Trophoblast cell (in vitro differentiated cells and primary cell): Measurements from ENCODE around the gene SF3A2. TPM values are rescaled to one million over a fixed set of nuclear protein-coding genes. Genes with fewer than 3 reads are reported as not detected.

Experiments
- DNase-seq, 2 donors: peaks; one replicate each; pipeline ENCODE4 v3.0.0-alpha.2; 2016
- H2AFZ ChIP-seq: 2 replicates; pipeline ENCODE4 v1.6.1; 2013; ENCODE audit warnings: low read length, moderate library complexity, mild to moderate bottlenecking; ENCODE audit not compliant: insufficient read depth, poor library complexity
- H2AK5ac ChIP-seq: 2 replicates; pipeline ENCODE4 v1.6.1; 2013; ENCODE audit warnings: mild to moderate bottlenecking, low read length
- H2BK120ac ChIP-seq: 2 replicates; pipeline ENCODE4 v1.6.1; 2013; ENCODE audit warnings: low read length, mild to moderate bottlenecking, moderate library complexity; ENCODE audit not compliant: insufficient read depth, poor library complexity
- H2BK12ac ChIP-seq: 2 replicates; pipeline ENCODE4 v1.6.1; 2013; ENCODE audit warnings: mild to moderate bottlenecking, low read length, moderate library complexity
- H2BK5ac ChIP-seq: 2 replicates; pipeline ENCODE4 v1.6.1; 2013; ENCODE audit warnings: low read length, low read depth, moderate library complexity, mild to moderate bottlenecking; ENCODE audit not compliant: poor library complexity
- H3K14ac ChIP-seq: 2 replicates; pipeline ENCODE4 v1.6.1; 2013; ENCODE audit warnings: mild to moderate bottlenecking, low read length
- H3K18ac ChIP-seq: 2 replicates; pipeline ENCODE4 v1.6.1; 2013; ENCODE audit warnings: mild to moderate bottlenecking, low read length
- H3K23ac ChIP-seq: 2 replicates; pipeline ENCODE4 v1.6.1; 2013; ENCODE audit warnings: low read length
- H3K27ac ChIP-seq: 2 replicates; pipeline ENCODE4 v1.5.1; 2013; ENCODE audit warnings: low read depth, mild to moderate bottlenecking, inconsistent platforms, low read length, moderate library complexity
- H3K27me3 ChIP-seq: 2 replicates; pipeline ENCODE4 v1.6.1; 2013; ENCODE audit warnings: inconsistent platforms, mild to moderate bottlenecking, low read length, moderate library complexity; ENCODE audit not compliant: insufficient read depth
- H3K36me3 ChIP-seq, 2 experiments: 1 replicate in 1 of 2; 2 replicates in 1 of 2; pipeline ENCODE4 v1.6.1; 2013; ENCODE audit warnings: low read length in 2 of 2, mild to moderate bottlenecking in 2 of 2, moderate library complexity in 1 of 2; ENCODE audit not compliant: insufficient read depth in 2 of 2, control insufficient read depth in 1 of 2
- H3K4ac ChIP-seq: 2 replicates; pipeline ENCODE4 v1.6.1; 2013; ENCODE audit warnings: low read depth, mild to moderate bottlenecking, low read length, moderate library complexity
- H3K4me1 ChIP-seq, 2 experiments: 1 replicate in 1 of 2; 2 replicates in 1 of 2; pipeline ENCODE4 v1.6.1; 2013; ENCODE audit warnings: low read length in 2 of 2, mild to moderate bottlenecking in 2 of 2, moderate library complexity in 1 of 2; ENCODE audit not compliant: insufficient read depth in 2 of 2, control insufficient read depth in 1 of 2
- H3K4me2 ChIP-seq: 2 replicates; pipeline ENCODE4 v1.6.1; 2013; ENCODE audit warnings: inconsistent platforms, mild to moderate bottlenecking, low read length, moderate library complexity
- H3K4me3 ChIP-seq: 2 replicates; pipeline ENCODE4 v1.5.1; 2013; ENCODE audit warnings: mild to moderate bottlenecking, low read depth, low read length, inconsistent platforms
- H3K79me1 ChIP-seq: one replicate; pipeline ENCODE4 v1.6.1; 2013; ENCODE audit warnings: low read length
- H3K79me2 ChIP-seq: 2 replicates; pipeline ENCODE4 v1.6.1; 2013; ENCODE audit warnings: low read length, mild to moderate bottlenecking; ENCODE audit not compliant: control insufficient read depth, insufficient read depth, poor library complexity
- H3K9ac ChIP-seq: 2 replicates; pipeline ENCODE4 v1.6.1; 2013; ENCODE audit warnings: mild to moderate bottlenecking, low read length
- H3K9me3 ChIP-seq: 2 replicates; pipeline ENCODE4 v1.6.1; 2013; ENCODE audit warnings: low read depth, mild to moderate bottlenecking, control low read depth, inconsistent platforms, low read length; ENCODE audit not compliant: insufficient read depth
- H4K12ac ChIP-seq: 2 replicates; pipeline ENCODE4 v1.6.1; 2013; ENCODE audit warnings: low read depth, mild to moderate bottlenecking, low read length, moderate library complexity
- H4K8ac ChIP-seq: 2 replicates; pipeline ENCODE4 v1.6.1; 2013; ENCODE audit warnings: low read depth, mild to moderate bottlenecking, low read length, moderate library complexity
- H4K91ac ChIP-seq: one replicate; pipeline ENCODE4 v1.6.1; 2013; ENCODE audit warnings: low read depth, mild to moderate bottlenecking, low read length, moderate library complexity
- WGBS: extraction: QIAGEN DNeasy Blood & Tissue Kit; methylation state at CpG from one replicate; pipeline ENCODE4 v1.1.7; 2013; ENCODE audit warnings: missing lambda C conversion rate; ENCODE audit not compliant: insufficient read length, insufficient coverage; ENCODE audit errors: extremely low coverage; 5-methylcytosine and 5-hydroxymethylcytosine counted together
- polyA plus RNA-seq: library from polyadenylated mRNA; stranded (reverse); fragments of 200-250 nt; gene quantifications from 2 replicates; pipeline ENCODE4 v1.2.3, GENCODE V29; 2013

The SF3A2 gene, protein sequence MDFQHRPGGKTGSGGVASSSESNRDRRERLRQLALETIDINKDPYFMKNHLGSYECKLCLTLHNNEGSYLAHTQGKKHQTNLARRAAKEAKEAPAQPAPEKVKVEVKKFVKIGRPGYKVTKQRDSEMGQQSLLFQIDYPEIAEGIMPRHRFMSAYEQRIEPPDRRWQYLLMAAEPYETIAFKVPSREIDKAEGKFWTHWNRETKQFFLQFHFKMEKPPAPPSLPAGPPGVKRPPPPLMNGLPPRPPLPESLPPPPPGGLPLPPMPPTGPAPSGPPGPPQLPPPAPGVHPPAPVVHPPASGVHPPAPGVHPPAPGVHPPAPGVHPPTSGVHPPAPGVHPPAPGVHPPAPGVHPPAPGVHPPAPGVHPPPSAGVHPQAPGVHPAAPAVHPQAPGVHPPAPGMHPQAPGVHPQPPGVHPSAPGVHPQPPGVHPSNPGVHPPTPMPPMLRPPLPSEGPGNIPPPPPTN
- polyA plus RNA-seq, result 90.1 and 94.1 TPM in 2 replicates

- H3K4ac ChIP-seq, result peak within 1 kb of the TSS; percentile 99
- H4K8ac ChIP-seq, result peak within 1 kb of the TSS; percentile 99
- no CpG with 5 or more reads among the region's 80 CpGs for WGBS
- H3K4me1 ChIP-seq, result peaks cover 12 to 15% of the 10 kb centered on the region in 2 experiments
- peaks cover 34 to 44% of the 10 kb centered on the region in 2 experiments for H3K36me3 ChIP-seq
- H3K9ac ChIP-seq, result peak within 1 kb of the TSS; percentile 96
- H3K9me3 ChIP-seq, result peaks cover 4% of the 10 kb centered on the region
- peak within 1 kb of the TSS; percentile 94 for H2BK5ac ChIP-seq
- H2AK5ac ChIP-seq, result peak within 1 kb of the TSS; percentile 97
- H3K14ac ChIP-seq, result peak within 1 kb of the TSS; percentile 99
- peak within 1 kb of the TSS; percentile 97 for H3K27ac ChIP-seq
- H3K23ac ChIP-seq, result no peak within 1 kb of the TSS
- peak within 1 kb of the TSS; percentile 88 for H4K91ac ChIP-seq
- peak within 1 kb of the TSS; percentile 96 for H2AFZ ChIP-seq
- H3K79me1 ChIP-seq, result peaks cover 16% of the 10 kb centered on the region
- DNase-seq, result peak; percentile 97 to 99
- H3K4me3 ChIP-seq, result peak within 1 kb of the TSS; percentile 94
- H3K27me3 ChIP-seq, result no peaks in the 10 kb centered on the region
- peak within 1 kb of the TSS; percentile 9 for H2BK12ac ChIP-seq
- H3K79me2 ChIP-seq, result peaks cover 55% of the 10 kb centered on the region
- peak within 1 kb of the TSS; percentile 86 for H4K12ac ChIP-seq
- peak within 1 kb of the TSS; percentile 97 for H2BK120ac ChIP-seq
- peak within 1 kb of the TSS; percentile 92 for H3K4me2 ChIP-seq
- peak within 1 kb of the TSS; percentile 99 for H3K18ac ChIP-seq
Measured at GRCh38 chr19:2236314-2237050, at the start of gene SF3A2, which contains the start of gene PLEKHJ1. Gene SF3A2, plus strand, starts transcription at chr19:2236824. Its CDS starts 6,595 bp downstream, at chr19:2243419. Gene PLEKHJ1, minus strand, starts transcription at chr19:2236329. Its CDS starts 81 bp downstream, at chr19:2236248.

- no CpG with 5 or more reads among the region's 13 CpGs for WGBS
- Histone ChIP-seq H2BK12ac (no peak overlapping the region), H3K4me3 (no peak overlapping the region)
Measured at GRCh38 chr19:2187159-2187558, 49.5 kb upstream of the SF3A2 start.

GRCh38 chr19:2188708-2189385 is 47.8 kb upstream of the SF3A2 start:
- peaks cover 15% of the 10 kb centered on the region in 2 experiments for H3K4me1 ChIP-seq
- no peak for DNase-seq
- WGBS, result no CpG with 5 or more reads among the region's 19 CpGs
- H2BK120ac ChIP-seq, result no peak overlapping the region
- no peak overlapping the region for H2AFZ ChIP-seq
- H3K79me1 ChIP-seq, result no peaks in the 10 kb centered on the region
- H2BK5ac ChIP-seq, result no peak overlapping the region
- H2AK5ac ChIP-seq, result no peak overlapping the region
- H4K91ac ChIP-seq, result no peak overlapping the region
- no peak overlapping the region for H3K18ac ChIP-seq
- H3K4me3 ChIP-seq, result no peak overlapping the region
- H3K9ac ChIP-seq, result no peak overlapping the region
- H2BK12ac ChIP-seq, result no peak overlapping the region
- H3K79me2 ChIP-seq, result no peaks in the 10 kb centered on the region
- H3K36me3 ChIP-seq, result peaks cover 55% of the 10 kb centered on the region in 2 experiments
- H3K23ac ChIP-seq, result no peak overlapping the region
- H3K27ac ChIP-seq, result no peak overlapping the region
- no peak overlapping the region for H4K12ac ChIP-seq
- no peak overlapping the region for H4K8ac ChIP-seq
- peaks cover 2% of the 10 kb centered on the region for H3K9me3 ChIP-seq
- H3K14ac ChIP-seq, result no peak overlapping the region
- no peaks in the 10 kb centered on the region for H3K27me3 ChIP-seq
- H3K4me2 ChIP-seq, result no peak overlapping the region
- no peak overlapping the region for H3K4ac ChIP-seq

More at GRCh38 chr19:2187159-2187558, 49.5 kb upstream of the SF3A2 start:
- Histone ChIP-seq H3K9ac (no peak overlapping the region), H3K27me3 (no peaks in the 10 kb centered on the region), H3K79me1 (no peaks in the 10 kb centered on the region), H3K4ac (peak overlapping the region; percentile 2), H3K27ac (no peak overlapping the region), H3K23ac (no peak overlapping the region), H3K4me2 (no peak overlapping the region), H2BK120ac (no peak overlapping the region), H3K36me3 (peaks cover 48 to 51% of the 10 kb centered on the region in 2 experiments), H2AFZ (no peak overlapping the region), H2BK5ac (no peak overlapping the region), H4K8ac (no peak overlapping the region), H3K9me3 (peaks cover 2% of the 10 kb centered on the region), H3K79me2 (no peaks in the 10 kb centered on the region), H3K4me1 (peaks cover 15% of the 10 kb centered on the region in 2 experiments), H4K91ac (no peak overlapping the region), H3K18ac (no peak overlapping the region), H2AK5ac (no peak overlapping the region), H3K14ac (no peak overlapping the region), H4K12ac (no peak overlapping the region)
- no peak for DNase-seq

DNA sequence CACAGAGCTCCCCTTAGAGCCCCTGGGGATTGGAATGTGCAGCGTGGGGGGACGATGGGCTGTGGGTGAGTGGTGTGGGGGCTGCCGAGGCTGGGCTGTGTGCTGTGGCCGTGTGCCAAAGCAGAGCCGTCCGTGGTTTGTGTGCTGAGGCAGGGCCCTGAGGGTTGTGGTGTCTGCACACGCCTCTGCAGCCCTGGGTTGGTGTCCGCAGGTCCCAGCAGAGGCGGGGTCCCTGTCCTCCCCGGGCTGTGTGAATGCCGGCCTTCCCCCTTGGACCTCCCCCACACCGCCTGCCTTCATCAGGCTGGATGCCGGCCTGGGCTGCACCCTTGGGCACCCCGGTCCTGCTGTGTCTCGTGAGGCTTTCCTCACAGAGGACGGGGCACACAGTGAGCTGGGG is 46.7 kb upstream of the SF3A2 start:
- Histone ChIP-seq H2BK5ac (no peak overlapping the region), H2BK12ac (no peak overlapping the region), H3K18ac (no peak overlapping the region), H3K4me2 (no peak overlapping the region), H3K4ac (no peak overlapping the region), H2AFZ (no peak overlapping the region), H3K79me1 (no peaks in the 10 kb centered on the region), H3K4me1 (peaks cover 15% of the 10 kb centered on the region in 2 experiments), H3K27me3 (no peaks in the 10 kb centered on the region), H4K8ac (no peak overlapping the region), H4K91ac (no peak overlapping the region), H4K12ac (no peak overlapping the region), H3K4me3 (no peak overlapping the region), H3K9ac (no peak overlapping the region), H3K36me3 (peaks cover 57 to 58% of the 10 kb centered on the region in 2 experiments), H3K79me2 (no peaks in the 10 kb centered on the region), H3K23ac (no peak overlapping the region), H3K27ac (no peak overlapping the region), H2AK5ac (no peak overlapping the region), H3K9me3 (peaks cover 5% of the 10 kb centered on the region), H3K14ac (no peak overlapping the region), H2BK120ac (no peak overlapping the region)
- DNase-seq, result no peak
- no CpG with 5 or more reads among the region's 16 CpGs for WGBS
